ENCODE data around the gene TOMM22. TPM values are rescaled to one million over a fixed set of nuclear protein-coding genes. Genes with fewer than 3 reads are reported as not detected.

The TOMM22 gene
- total RNA-seq, 2 donors from 2014 or later, result 40.7 to 42.8 TPM

- peak; percentile 57 for DNase-seq (ENCODE audit: low spot score)
- intact Hi-C loops (cut with DNase I), result no loop called here
Observed at GRCh38 chr22:38728871-38729796, 47.4 kb downstream of the TOMM22 start.

GRCh38 chr22:38729946-38730345, 48.2 kb downstream of the TOMM22 start:
- no peak for DNase-seq (ENCODE audit: low spot score)
- intact Hi-C loops (cut with DNase I), result no loop called here

- intact Hi-C loops (cut with DNase I), result no loop called here
- DNase-seq (ENCODE audit: low spot score), result peak; percentile 65
Observed at GRCh38 chr22:38730411-38730871, 48.7 kb downstream of the TOMM22 start.

GRCh38 chr22:38731703-38732161, 50.0 kb downstream of the TOMM22 start:
- intact Hi-C loops (cut with DNase I), result no loop called here
- peak; percentile 45 for DNase-seq (ENCODE audit: low spot score)

- DNase-seq (ENCODE audit: low spot score), result peak; percentile 74
- intact Hi-C loops (cut with DNase I), result no loop called here
Observed at GRCh38 chr22:38732251-38732815, 50.6 kb downstream of the TOMM22 start.

- peak; percentile 76 for DNase-seq (ENCODE audit: low spot score)
- intact Hi-C loops (cut with DNase I), result no loop called here
Observed at GRCh38 chr22:38733329-38733723, 51.6 kb downstream of the TOMM22 start.

GRCh38 chr22:38733724-38734381, 52.1 kb downstream of the TOMM22 start:
- peak; percentile 81 for DNase-seq (ENCODE audit: low spot score)
- intact Hi-C loops (cut with DNase I), result no loop called here

GRCh38 chr22:38734421-38735100, 52.8 kb downstream of the TOMM22 start:
- intact Hi-C loops (cut with DNase I), result no loop called here

More at GRCh38 chr22:38734421-38735100, 52.8 kb downstream of the TOMM22 start:
- peak; percentile 64 for DNase-seq (ENCODE audit: low spot score)

Other genes with a start within 250 kb of the TOMM22 start
- gene KCNJ4, start 226.8 kb upstream of the TOMM22 start, total RNA-seq, result not detected
- 10 to 100 TPM; 14.5 to 23.1 TPM for gene KDELR3, start 213.9 kb upstream of the TOMM22 start, total RNA-seq
- gene DDX17, start 175.6 kb upstream of the TOMM22 start, total RNA-seq, result 100 to 1,000 TPM; 260 to 323 TPM
- 1 to 10 TPM; 1.4 to 2.4 TPM for gene DMC1, start 111.8 kb upstream of the TOMM22 start, total RNA-seq
- gene FAM227A, start 25.6 kb upstream of the TOMM22 start, total RNA-seq, result under 1 TPM; 0.43 to 0.83 TPM
- gene CBY1, start 25.3 kb upstream of the TOMM22 start, total RNA-seq, result 10 to 100 TPM; 22.3 to 25.2 TPM
- gene JOSD1, start 19.0 kb downstream of the TOMM22 start, total RNA-seq, result 10 to 100 TPM; 45.0 to 48.3 TPM
- gene GTPBP1, start 24.0 kb downstream of the TOMM22 start, total RNA-seq, result 10 to 100 TPM; 29.8 to 34.3 TPM
- 100 to 1,000 TPM; 229 to 246 TPM for gene SUN2, start 74.0 kb downstream of the TOMM22 start, total RNA-seq
- 1 to 10 TPM; 5.9 to 8.3 TPM for gene DNAL4, start 112.2 kb downstream of the TOMM22 start, total RNA-seq
- 1 to 10 TPM; 8.3 to 8.4 TPM for gene NPTXR, start 162.1 kb downstream of the TOMM22 start, total RNA-seq
- gene CBX6, start 190.3 kb downstream of the TOMM22 start, total RNA-seq, result 100 to 1,000 TPM in 1 of 2 donors, 10 to 100 TPM in 1; 98.0 to 105 TPM